OCI-LY3 (cell line): ENCODE data around the gene VAV2.

Experiments used
- EZH2phosphoT487 ChIP-seq: fragments of 200-600 bp; shearing (Covaris generic); IDR thresholded peaks from 2 replicates; pipeline ENCODE4 v1.6.1; 2018; ENCODE audit warnings: antibody characterized with exemption, mixed run types, low read depth
- TF ChIP-seq, protein P1 (sequence below): fragments of 200-600, 300-600 bp; sonication (generic); IDR thresholded peaks from 2 replicates; pipeline ENCODE4 v1.5.1; 2014; ENCODE audit warnings: antibody characterized with exemption, low read length, low read depth

DNA sequence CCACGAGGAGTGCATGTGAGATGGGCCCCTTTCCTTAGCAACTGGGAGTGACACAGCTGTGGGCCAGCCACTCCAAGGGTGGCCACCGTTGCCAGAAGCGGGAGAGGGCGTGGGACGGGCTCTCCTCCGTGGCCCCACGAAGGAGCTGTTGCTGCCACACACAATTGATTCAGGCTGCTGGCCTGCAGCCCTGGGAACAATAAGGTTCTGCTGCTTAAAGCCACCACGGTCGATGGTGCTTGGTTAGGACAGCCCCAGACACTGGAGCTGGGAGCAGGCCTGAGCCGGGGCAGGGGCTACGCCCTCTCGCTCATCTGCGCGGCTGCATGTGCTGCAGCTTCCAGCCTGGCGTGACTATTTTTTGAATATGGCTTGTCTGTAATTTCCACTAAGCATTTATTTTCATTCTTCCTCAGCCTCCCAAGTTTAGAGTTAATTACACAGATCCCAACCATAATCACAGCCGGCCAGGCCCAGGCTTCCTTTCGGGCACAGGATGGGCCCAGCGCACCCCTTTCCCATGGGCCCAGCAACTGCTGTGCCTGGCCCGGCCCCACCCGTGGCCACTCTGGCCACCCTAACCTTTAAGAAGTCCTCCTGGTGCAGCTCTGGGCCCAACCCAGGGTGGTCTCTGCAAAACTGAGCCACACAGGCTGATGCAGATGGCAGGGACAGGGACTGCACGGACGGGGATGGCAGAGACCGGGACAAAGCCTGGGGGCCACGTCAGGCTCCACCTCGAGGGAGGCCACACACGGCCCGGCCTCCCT, 49.7 kb downstream of the VAV2 start:
- TF ChIP-seq, protein P1, sequence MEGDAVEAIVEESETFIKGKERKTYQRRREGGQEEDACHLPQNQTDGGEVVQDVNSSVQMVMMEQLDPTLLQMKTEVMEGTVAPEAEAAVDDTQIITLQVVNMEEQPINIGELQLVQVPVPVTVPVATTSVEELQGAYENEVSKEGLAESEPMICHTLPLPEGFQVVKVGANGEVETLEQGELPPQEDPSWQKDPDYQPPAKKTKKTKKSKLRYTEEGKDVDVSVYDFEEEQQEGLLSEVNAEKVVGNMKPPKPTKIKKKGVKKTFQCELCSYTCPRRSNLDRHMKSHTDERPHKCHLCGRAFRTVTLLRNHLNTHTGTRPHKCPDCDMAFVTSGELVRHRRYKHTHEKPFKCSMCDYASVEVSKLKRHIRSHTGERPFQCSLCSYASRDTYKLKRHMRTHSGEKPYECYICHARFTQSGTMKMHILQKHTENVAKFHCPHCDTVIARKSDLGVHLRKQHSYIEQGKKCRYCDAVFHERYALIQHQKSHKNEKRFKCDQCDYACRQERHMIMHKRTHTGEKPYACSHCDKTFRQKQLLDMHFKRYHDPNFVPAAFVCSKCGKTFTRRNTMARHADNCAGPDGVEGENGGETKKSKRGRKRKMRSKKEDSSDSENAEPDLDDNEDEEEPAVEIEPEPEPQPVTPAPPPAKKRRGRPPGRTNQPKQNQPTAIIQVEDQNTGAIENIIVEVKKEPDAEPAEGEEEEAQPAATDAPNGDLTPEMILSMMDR, result no peak
- no peak for TF ChIP-seq EZH2phosphoT487
